ENCODE results near the gene PALLD. TPM values are rescaled to one million over a fixed set of nuclear protein-coding genes. Genes with fewer than 3 reads are reported as not detected.

PALLD gene
- total RNA-seq, 2 donors from 2014 or later, result 705 to 752 TPM

DNA sequence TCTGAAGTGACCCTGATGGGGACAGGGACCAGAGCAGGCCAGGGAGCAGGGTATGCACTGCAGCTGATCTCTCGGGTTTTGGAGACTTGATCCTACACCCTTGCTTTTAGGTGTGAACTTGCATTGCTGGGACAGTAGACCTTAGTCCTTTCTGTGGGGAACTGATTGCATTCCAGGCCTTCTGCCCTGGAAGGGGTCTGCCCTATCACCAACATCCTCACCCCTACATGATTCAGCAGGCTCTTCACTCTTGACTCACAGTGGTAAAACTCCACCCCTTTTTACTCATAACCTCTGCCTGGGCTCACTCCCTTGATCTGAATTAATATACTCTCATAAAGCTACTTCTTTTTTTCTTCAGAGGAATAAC is 10.0 kb upstream of the PALLD start:
- Histone ChIP-seq H3K4me3 (no peak overlapping the region), H3K9me3 (no peaks in the 10 kb centered on the region), H3K4me1 (ENCODE audit: control insufficient read depth in 1 of 2, low read depth in 2 of 2) (peaks cover 0 to 3% of the 10 kb centered on the region in 2 donors), H3K36me3 (no peaks in the 10 kb centered on the region), H3K27me3 (replicated peaks; ENCODE audit: insufficient read depth) (no peaks in the 10 kb centered on the region), H3K27ac (no peak overlapping the region)
- TF ChIP-seq, protein P1, sequence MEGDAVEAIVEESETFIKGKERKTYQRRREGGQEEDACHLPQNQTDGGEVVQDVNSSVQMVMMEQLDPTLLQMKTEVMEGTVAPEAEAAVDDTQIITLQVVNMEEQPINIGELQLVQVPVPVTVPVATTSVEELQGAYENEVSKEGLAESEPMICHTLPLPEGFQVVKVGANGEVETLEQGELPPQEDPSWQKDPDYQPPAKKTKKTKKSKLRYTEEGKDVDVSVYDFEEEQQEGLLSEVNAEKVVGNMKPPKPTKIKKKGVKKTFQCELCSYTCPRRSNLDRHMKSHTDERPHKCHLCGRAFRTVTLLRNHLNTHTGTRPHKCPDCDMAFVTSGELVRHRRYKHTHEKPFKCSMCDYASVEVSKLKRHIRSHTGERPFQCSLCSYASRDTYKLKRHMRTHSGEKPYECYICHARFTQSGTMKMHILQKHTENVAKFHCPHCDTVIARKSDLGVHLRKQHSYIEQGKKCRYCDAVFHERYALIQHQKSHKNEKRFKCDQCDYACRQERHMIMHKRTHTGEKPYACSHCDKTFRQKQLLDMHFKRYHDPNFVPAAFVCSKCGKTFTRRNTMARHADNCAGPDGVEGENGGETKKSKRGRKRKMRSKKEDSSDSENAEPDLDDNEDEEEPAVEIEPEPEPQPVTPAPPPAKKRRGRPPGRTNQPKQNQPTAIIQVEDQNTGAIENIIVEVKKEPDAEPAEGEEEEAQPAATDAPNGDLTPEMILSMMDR (IDR thresholded peaks at IDR 0.05), result no peak
- ATAC-seq (ENCODE audit: insufficient number of reproducible peaks, low FRiP score, low read depth) (no peak), DNase-seq (ENCODE audit: low spot score) (no peak)

DNA sequence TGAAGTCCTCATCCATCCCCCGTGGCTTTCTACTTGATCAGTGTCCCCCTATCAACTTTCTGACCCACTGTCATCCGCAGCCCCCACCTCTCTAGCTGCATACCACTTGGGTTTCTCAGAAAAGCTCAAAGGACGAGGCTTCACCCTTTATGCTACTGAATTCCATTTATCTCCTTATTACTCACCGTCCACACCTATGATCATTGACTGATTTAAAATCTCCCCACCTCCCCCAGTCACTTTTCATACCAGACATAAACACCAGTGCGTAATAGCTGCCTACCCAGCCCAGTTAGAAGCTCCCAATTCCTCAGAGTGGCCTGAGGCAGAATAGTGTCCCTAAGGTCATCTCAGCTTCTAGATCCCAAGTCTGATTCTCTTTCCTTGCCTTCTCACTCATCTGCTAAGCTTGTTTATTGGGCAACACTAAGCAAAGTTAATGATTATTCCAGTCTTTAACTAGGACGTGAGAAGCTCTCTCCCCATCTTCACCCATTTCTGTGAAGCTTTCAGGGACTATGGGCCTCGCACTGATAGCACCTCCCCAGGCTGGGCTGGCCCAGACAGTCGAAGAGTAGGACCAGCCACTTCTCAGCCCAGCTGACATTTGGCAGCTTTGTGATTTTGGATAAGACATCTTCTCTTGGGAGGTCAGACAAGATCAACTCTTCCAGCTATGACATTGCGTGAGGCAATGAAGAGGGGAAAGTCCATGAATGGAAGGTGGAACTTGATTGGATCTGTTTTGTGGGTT is 9.4 kb upstream of the PALLD start:
- TF ChIP-seq, protein P1 (IDR thresholded peaks at IDR 0.05), result no peak
- Histone ChIP-seq H3K27ac (no peak overlapping the region), H3K4me1 (ENCODE audit: control insufficient read depth in 1 of 2, low read depth in 2 of 2) (no peaks in the 10 kb centered on the region), H3K4me3 (no peak overlapping the region), H3K9me3 (no peaks in the 10 kb centered on the region), H3K27me3 (replicated peaks; ENCODE audit: insufficient read depth) (no peaks in the 10 kb centered on the region), H3K36me3 (no peaks in the 10 kb centered on the region)
- ATAC-seq (ENCODE audit: insufficient number of reproducible peaks, low FRiP score, low read depth) (no peak), DNase-seq (ENCODE audit: low spot score) (no peak)

GRCh38 chr4:168488869-168489274 is 8.0 kb upstream of the PALLD start:
- H3K27me3 ChIP-seq (replicated peaks; ENCODE audit: insufficient read depth), result no peaks in the 10 kb centered on the region
- ATAC-seq (ENCODE audit: insufficient number of reproducible peaks, low FRiP score, low read depth), result no peak
- H3K9me3 ChIP-seq, result no peaks in the 10 kb centered on the region
- no peaks in the 10 kb centered on the region for H3K36me3 ChIP-seq
- no peak overlapping the region for H3K27ac ChIP-seq
- no peak overlapping the region for H3K4me3 ChIP-seq
- no peaks in the 10 kb centered on the region for H3K4me1 ChIP-seq (ENCODE audit: control insufficient read depth in 1 of 2, low read depth in 2 of 2)
- DNase-seq (ENCODE audit: low spot score), result no peak
- TF ChIP-seq, protein P1 (IDR thresholded peaks at IDR 0.05), result no peak

DNA sequence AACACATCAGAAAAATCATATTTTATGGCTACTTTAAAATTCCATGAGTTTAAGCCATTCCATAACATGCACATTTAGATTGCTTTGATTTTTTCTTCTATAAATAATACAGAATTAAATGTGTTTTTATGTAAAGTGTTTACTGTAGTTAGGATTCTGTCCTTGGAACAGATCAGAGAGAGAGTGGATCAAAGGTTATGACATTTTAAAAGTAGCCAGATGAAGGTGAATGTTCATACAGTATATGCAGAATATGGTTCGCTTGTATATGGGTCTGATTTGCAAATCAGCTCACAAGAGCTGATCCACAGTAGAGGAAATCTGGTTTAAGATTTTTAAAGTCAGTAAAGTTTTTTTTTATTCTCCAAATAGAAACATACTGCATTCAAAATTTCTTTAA is 7.2 kb upstream of the PALLD start:
- no peaks in the 10 kb centered on the region for H3K9me3 ChIP-seq
- no peak for DNase-seq (ENCODE audit: low spot score)
- H3K27ac ChIP-seq, result no peak overlapping the region
- no peak for ATAC-seq (ENCODE audit: insufficient number of reproducible peaks, low FRiP score, low read depth)
- no peak overlapping the region for H3K4me3 ChIP-seq
- H3K4me1 ChIP-seq (ENCODE audit: control insufficient read depth in 1 of 2, low read depth in 2 of 2), result no peaks in the 10 kb centered on the region
- H3K36me3 ChIP-seq, result no peaks in the 10 kb centered on the region
- H3K27me3 ChIP-seq (replicated peaks; ENCODE audit: insufficient read depth), result no peaks in the 10 kb centered on the region
- TF ChIP-seq, protein P1 (IDR thresholded peaks at IDR 0.05), result no peak

- no peak overlapping the region for H3K27ac ChIP-seq
- no peaks in the 10 kb centered on the region for H3K36me3 ChIP-seq
- DNase-seq (ENCODE audit: low spot score) (no peak), ATAC-seq (ENCODE audit: insufficient number of reproducible peaks, low FRiP score, low read depth) (no peak)
- no peaks in the 10 kb centered on the region for H3K4me1 ChIP-seq (ENCODE audit: control insufficient read depth in 1 of 2, low read depth in 2 of 2)
- no peaks in the 10 kb centered on the region for H3K9me3 ChIP-seq
- no peak overlapping the region for H3K4me3 ChIP-seq
- no peaks in the 10 kb centered on the region for H3K27me3 ChIP-seq (replicated peaks; ENCODE audit: insufficient read depth)
- TF ChIP-seq, protein P1 (IDR thresholded peaks at IDR 0.05), result no peak
Observed at GRCh38 chr4:168490711-168491110, 6.1 kb upstream of the PALLD start.
